Measurements from ENCODE around the gene CTSZ. TPM values are rescaled to one million over a fixed set of nuclear protein-coding genes. Genes with fewer than 3 reads are reported as not detected.

Gene CTSZ
- total and polyA plus RNA-seq, 2 of the 8 experiments (the other 6 are each of a cell fraction or from before 2014, with no cell fraction given), result 32.8 to 34.0 TPM

- TF ChIP-seq, protein P1, sequence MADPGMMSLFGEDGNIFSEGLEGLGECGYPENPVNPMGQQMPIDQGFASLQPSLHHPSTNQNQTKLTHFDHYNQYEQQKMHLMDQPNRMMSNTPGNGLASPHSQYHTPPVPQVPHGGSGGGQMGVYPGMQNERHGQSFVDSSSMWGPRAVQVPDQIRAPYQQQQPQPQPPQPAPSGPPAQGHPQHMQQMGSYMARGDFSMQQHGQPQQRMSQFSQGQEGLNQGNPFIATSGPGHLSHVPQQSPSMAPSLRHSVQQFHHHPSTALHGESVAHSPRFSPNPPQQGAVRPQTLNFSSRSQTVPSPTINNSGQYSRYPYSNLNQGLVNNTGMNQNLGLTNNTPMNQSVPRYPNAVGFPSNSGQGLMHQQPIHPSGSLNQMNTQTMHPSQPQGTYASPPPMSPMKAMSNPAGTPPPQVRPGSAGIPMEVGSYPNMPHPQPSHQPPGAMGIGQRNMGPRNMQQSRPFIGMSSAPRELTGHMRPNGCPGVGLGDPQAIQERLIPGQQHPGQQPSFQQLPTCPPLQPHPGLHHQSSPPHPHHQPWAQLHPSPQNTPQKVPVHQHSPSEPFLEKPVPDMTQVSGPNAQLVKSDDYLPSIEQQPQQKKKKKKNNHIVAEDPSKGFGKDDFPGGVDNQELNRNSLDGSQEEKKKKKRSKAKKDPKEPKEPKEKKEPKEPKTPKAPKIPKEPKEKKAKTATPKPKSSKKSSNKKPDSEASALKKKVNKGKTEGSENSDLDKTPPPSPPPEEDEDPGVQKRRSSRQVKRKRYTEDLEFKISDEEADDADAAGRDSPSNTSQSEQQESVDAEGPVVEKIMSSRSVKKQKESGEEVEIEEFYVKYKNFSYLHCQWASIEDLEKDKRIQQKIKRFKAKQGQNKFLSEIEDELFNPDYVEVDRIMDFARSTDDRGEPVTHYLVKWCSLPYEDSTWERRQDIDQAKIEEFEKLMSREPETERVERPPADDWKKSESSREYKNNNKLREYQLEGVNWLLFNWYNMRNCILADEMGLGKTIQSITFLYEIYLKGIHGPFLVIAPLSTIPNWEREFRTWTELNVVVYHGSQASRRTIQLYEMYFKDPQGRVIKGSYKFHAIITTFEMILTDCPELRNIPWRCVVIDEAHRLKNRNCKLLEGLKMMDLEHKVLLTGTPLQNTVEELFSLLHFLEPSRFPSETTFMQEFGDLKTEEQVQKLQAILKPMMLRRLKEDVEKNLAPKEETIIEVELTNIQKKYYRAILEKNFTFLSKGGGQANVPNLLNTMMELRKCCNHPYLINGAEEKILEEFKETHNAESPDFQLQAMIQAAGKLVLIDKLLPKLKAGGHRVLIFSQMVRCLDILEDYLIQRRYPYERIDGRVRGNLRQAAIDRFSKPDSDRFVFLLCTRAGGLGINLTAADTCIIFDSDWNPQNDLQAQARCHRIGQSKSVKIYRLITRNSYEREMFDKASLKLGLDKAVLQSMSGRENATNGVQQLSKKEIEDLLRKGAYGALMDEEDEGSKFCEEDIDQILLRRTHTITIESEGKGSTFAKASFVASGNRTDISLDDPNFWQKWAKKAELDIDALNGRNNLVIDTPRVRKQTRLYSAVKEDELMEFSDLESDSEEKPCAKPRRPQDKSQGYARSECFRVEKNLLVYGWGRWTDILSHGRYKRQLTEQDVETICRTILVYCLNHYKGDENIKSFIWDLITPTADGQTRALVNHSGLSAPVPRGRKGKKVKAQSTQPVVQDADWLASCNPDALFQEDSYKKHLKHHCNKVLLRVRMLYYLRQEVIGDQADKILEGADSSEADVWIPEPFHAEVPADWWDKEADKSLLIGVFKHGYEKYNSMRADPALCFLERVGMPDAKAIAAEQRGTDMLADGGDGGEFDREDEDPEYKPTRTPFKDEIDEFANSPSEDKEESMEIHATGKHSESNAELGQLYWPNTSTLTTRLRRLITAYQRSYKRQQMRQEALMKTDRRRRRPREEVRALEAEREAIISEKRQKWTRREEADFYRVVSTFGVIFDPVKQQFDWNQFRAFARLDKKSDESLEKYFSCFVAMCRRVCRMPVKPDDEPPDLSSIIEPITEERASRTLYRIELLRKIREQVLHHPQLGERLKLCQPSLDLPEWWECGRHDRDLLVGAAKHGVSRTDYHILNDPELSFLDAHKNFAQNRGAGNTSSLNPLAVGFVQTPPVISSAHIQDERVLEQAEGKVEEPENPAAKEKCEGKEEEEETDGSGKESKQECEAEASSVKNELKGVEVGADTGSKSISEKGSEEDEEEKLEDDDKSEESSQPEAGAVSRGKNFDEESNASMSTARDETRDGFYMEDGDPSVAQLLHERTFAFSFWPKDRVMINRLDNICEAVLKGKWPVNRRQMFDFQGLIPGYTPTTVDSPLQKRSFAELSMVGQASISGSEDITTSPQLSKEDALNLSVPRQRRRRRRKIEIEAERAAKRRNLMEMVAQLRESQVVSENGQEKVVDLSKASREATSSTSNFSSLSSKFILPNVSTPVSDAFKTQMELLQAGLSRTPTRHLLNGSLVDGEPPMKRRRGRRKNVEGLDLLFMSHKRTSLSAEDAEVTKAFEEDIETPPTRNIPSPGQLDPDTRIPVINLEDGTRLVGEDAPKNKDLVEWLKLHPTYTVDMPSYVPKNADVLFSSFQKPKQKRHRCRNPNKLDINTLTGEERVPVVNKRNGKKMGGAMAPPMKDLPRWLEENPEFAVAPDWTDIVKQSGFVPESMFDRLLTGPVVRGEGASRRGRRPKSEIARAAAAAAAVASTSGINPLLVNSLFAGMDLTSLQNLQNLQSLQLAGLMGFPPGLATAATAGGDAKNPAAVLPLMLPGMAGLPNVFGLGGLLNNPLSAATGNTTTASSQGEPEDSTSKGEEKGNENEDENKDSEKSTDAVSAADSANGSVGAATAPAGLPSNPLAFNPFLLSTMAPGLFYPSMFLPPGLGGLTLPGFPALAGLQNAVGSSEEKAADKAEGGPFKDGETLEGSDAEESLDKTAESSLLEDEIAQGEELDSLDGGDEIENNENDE (IDR thresholded peaks at IDR 0.05; ENCODE audit: insufficient replicate concordance, low read length), result no peak
- no peak for TF ChIP-seq TCF12 (IDR thresholded peaks at IDR 0.05; ENCODE audit: low read depth, low read length)
Observed at GRCh38 chr20:59019217-59019616, 12.2 kb upstream of the CTSZ start, which contains the start of gene TUBB1 (continued).

All from H1 (cell line).